SK-N-SH (cell line): ENCODE results near the gene MEF2D. TPM values are rescaled to one million over a fixed set of nuclear protein-coding genes. Genes with fewer than 3 reads are reported as not detected.

ENCODE experiments used
- CTCF ChIA-PET: fragments of 300-600, 350-600 bp; formaldehyde crosslinking; extraction: SDS; loops from one replicate; lab custom pipeline; 2021; lab: Yijun Ruan, JAX
- POLR2A ChIA-PET: fragments of 350-600 bp; sonication (Branson Sonifier 250); formaldehyde crosslinking; extraction: SDS; loops from one replicate; lab custom pipeline; 2020; ENCODE audit warnings: antibody characterized with exemption, inconsistent platforms; lab: Yijun Ruan, JAX
- DNase-seq: peaks from one replicate; pipeline ENCODE4 v3.0.0; 2012
- H2AFZ ChIP-seq: fragments of 200-600 bp; sonication (generic); 2 replicates; pipeline ENCODE4 v1.8.1; 2016; ENCODE audit warnings: antibody characterized with exemption, mild to moderate bottlenecking, low read depth
- H3F3A ChIP-seq: fragments of 200-600 bp; sonication (generic); replicated peaks from 2 replicates; pipeline ENCODE3; 2016; ENCODE audit warnings: antibody characterized with exemption, mild to moderate bottlenecking; ENCODE audit not compliant: insufficient read depth
- H3K27ac ChIP-seq, 2 experiments: fragments of 200-500 bp in 1 of 2; fragments of 200-600 bp in 1 of 2; sonication (Bioruptor generic) in 1 of 2; sonication (generic), shearing (Covaris generic) in 1 of 2; 2 replicates each; pipeline versions ENCODE4 v1.5.1 to v1.6.1; 2014 to 2016; ENCODE audit warnings: low read depth in 2 of 2, inconsistent platforms in 1 of 2, low read length in 1 of 2, mild to moderate bottlenecking in 1 of 2, mixed read lengths in 1 of 2
- H3K27me3 ChIP-seq: fragments of 200-600 bp; sonication (generic), shearing (Covaris generic); 2 replicates; pipeline ENCODE4 v1.6.1; 2016; ENCODE audit warnings: mixed run types; ENCODE audit not compliant: insufficient read depth
- H3K36me3 ChIP-seq, 2 experiments: fragments of 200-500 bp in 1 of 2; fragments of 200-600 bp in 1 of 2; sonication (Bioruptor generic) in 1 of 2; sonication (generic) in 1 of 2; replicated peaks in 1 of 2; 2 replicates each; pipeline versions ENCODE3 to v1.5.1; 2014 to 2016; ENCODE audit warnings: low read length in 1 of 2, mild to moderate bottlenecking in 1 of 2; ENCODE audit not compliant: insufficient read depth in 2 of 2, control insufficient read depth in 1 of 2
- H3K4me1 ChIP-seq, 2 experiments: fragments of 200-500 bp in 1 of 2; fragments of 200-600 bp in 1 of 2; sonication (Bioruptor generic) in 1 of 2; sonication (generic), shearing (Covaris generic) in 1 of 2; 2 replicates each; pipeline versions ENCODE4 v1.5.1 to v1.6.1; 2014 to 2016; ENCODE audit warnings: low read depth in 1 of 2, low read length in 1 of 2, mixed run types in 1 of 2; ENCODE audit not compliant: insufficient read depth in 2 of 2, control insufficient read depth in 1 of 2
- H3K4me2 ChIP-seq: fragments of 200-600 bp; sonication (generic), shearing (Covaris generic); 2 replicates; pipeline ENCODE4 v1.6.1; 2017; ENCODE audit warnings: mixed run types
- H3K4me3 ChIP-seq, 2 experiments: fragments of 200-500 bp in 1 of 2; fragments of 200-600 bp in 1 of 2; sonication (Bioruptor generic) in 1 of 2; sonication (generic), shearing (Covaris generic) in 1 of 2; 2 replicates each; pipeline versions ENCODE4 v1.5.1 to v1.8.1; 2014 to 2016; ENCODE audit warnings: low read depth in 2 of 2, inconsistent platforms in 1 of 2, low read length in 1 of 2, mild to moderate bottlenecking in 1 of 2, mixed read lengths in 1 of 2, moderate library complexity in 1 of 2
- H3K79me2 ChIP-seq: fragments of 200-600 bp; sonication (generic); 2 replicates; pipeline ENCODE4 v1.8.1; 2017; ENCODE audit warnings: mild to moderate bottlenecking; ENCODE audit not compliant: insufficient read depth
- H3K9ac ChIP-seq: fragments of 200-600 bp; sonication (generic); 2 replicates; pipeline ENCODE4 v1.6.1; 2017; ENCODE audit warnings: mixed run types
- H3K9me2 ChIP-seq: fragments of 200-600 bp; sonication (generic); 2 replicates; pipeline ENCODE4 v1.6.1; 2017; ENCODE audit warnings: mixed run types
- H3K9me3 ChIP-seq: fragments of 200-600 bp; sonication (generic); 2 replicates; pipeline ENCODE4 v1.6.1; 2017; ENCODE audit warnings: mixed run types, mild to moderate bottlenecking, moderate library complexity
- H4K20me1 ChIP-seq: fragments of 200-600 bp; sonication (generic); 2 replicates; pipeline ENCODE4 v1.6.1; 2017; ENCODE audit warnings: mild to moderate bottlenecking, mixed run types; ENCODE audit not compliant: insufficient read depth
- FOSL2 ChIP-seq: IDR thresholded peaks from 2 replicates; pipeline ENCODE4 v1.4.0; 2012; ENCODE audit warnings: low read depth, mild to moderate bottlenecking, moderate library complexity, borderline replicate concordance
- GABPA ChIP-seq: IDR thresholded peaks from 2 replicates; pipeline ENCODE4 v1.4.0; 2012; ENCODE audit warnings: low read depth, mild to moderate bottlenecking
- MXI1 ChIP-seq: IDR thresholded peaks from 2 replicates; pipeline ENCODE4 v1.6.1; 2012; ENCODE audit warnings: mild to moderate bottlenecking, low read depth, low read length, improper control_type of control experiment
- RXRA ChIP-seq: IDR thresholded peaks from 2 replicates; pipeline ENCODE4 v1.4.0; 2012; ENCODE audit warnings: low read depth, mild to moderate bottlenecking, borderline replicate concordance
- WGBS: methylation state at CpG from one replicate; pipeline ENCODE4 v1.1.6; 2017; ENCODE audit warnings: low lambda C conversion rate; 5-methylcytosine and 5-hydroxymethylcytosine counted together
- polyA plus RNA-seq, 3 experiments: library from polyadenylated mRNA; depleted of rRNA; stranded (reverse); fragments of >200 nt; gene quantifications; 2 replicates each; pipeline ENCODE4 v1.2.3, GENCODE V29; 2012
- TF ChIP-seq, protein P1 (sequence below): IDR thresholded peaks from 2 replicates; pipeline ENCODE4 v1.4.0; 2012; ENCODE audit warnings: low read depth, borderline replicate concordance
- TF ChIP-seq, protein P2 (sequence below): IDR thresholded peaks from 2 replicates; pipeline ENCODE4 v1.6.1; 2012; ENCODE audit warnings: mild to moderate bottlenecking, low read depth, low read length, moderate library complexity
- TF ChIP-seq, protein P3 (sequence below): fragments of 150-350 bp; IDR thresholded peaks from 2 replicates; pipeline ENCODE4 v1.6.1; 2017; ENCODE audit warnings: antibody characterized with exemption, low read length, low read depth, borderline replicate concordance

The MEF2D gene
- polyA plus RNA-seq, 1 of the 3 experiments (the other 2 are of a cell fraction), result 14.3 TPM

DNA sequence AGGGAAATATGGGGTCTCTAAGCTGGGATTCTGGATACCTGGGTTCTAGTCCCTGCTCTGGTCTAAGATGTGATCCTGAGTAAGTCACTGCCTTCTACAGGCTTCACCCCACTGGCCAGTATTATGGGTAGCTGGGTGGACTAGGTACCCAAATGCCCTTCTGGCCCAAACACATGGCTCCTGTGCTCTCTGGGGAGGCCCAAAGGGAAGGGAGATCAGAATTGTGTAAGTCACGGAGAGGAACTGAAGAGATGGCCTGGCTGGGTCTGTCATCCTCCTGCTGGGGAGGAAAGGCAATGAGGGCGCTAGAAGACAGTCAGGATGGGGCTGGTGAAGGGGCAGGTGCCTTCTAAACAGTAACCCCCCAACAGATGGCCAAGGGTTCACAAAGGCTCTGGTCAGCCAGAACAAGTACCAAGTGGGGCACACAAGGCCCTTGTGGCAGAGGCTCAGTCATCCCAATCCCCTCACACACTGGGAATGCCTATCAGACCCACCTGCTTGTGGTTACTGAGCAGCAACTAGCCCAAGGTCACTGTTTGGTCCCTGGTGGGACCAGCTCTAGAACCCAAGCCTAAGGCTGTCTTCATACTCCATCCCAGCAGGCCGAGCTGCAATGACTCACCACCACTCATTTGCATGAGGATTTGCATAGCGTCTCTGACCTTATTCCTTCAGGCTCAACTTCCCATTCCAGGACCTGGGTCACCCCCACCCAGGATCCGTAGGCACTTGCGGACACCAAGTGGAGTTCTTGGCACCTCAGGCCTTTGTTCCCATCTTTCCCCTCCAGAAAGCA is 9.2 kb downstream of the MEF2D start:
- H3K9ac ChIP-seq, result no peak overlapping the region

More for the DNA sequence above, 9.2 kb downstream of the MEF2D start:
- H4K20me1 ChIP-seq, result peaks cover 100% of the 10 kb centered on the region
- TF ChIP-seq FOSL2, result no peak
- TF ChIP-seq, protein P1, sequence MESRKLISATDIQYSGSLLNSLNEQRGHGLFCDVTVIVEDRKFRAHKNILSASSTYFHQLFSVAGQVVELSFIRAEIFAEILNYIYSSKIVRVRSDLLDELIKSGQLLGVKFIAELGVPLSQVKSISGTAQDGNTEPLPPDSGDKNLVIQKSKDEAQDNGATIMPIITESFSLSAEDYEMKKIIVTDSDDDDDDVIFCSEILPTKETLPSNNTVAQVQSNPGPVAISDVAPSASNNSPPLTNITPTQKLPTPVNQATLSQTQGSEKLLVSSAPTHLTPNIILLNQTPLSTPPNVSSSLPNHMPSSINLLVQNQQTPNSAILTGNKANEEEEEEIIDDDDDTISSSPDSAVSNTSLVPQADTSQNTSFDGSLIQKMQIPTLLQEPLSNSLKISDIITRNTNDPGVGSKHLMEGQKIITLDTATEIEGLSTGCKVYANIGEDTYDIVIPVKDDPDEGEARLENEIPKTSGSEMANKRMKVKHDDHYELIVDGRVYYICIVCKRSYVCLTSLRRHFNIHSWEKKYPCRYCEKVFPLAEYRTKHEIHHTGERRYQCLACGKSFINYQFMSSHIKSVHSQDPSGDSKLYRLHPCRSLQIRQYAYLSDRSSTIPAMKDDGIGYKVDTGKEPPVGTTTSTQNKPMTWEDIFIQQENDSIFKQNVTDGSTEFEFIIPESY, result no peak
- TF ChIP-seq GABPA, result no peak
- no peak for TF ChIP-seq MXI1
- TF ChIP-seq, protein P2, sequence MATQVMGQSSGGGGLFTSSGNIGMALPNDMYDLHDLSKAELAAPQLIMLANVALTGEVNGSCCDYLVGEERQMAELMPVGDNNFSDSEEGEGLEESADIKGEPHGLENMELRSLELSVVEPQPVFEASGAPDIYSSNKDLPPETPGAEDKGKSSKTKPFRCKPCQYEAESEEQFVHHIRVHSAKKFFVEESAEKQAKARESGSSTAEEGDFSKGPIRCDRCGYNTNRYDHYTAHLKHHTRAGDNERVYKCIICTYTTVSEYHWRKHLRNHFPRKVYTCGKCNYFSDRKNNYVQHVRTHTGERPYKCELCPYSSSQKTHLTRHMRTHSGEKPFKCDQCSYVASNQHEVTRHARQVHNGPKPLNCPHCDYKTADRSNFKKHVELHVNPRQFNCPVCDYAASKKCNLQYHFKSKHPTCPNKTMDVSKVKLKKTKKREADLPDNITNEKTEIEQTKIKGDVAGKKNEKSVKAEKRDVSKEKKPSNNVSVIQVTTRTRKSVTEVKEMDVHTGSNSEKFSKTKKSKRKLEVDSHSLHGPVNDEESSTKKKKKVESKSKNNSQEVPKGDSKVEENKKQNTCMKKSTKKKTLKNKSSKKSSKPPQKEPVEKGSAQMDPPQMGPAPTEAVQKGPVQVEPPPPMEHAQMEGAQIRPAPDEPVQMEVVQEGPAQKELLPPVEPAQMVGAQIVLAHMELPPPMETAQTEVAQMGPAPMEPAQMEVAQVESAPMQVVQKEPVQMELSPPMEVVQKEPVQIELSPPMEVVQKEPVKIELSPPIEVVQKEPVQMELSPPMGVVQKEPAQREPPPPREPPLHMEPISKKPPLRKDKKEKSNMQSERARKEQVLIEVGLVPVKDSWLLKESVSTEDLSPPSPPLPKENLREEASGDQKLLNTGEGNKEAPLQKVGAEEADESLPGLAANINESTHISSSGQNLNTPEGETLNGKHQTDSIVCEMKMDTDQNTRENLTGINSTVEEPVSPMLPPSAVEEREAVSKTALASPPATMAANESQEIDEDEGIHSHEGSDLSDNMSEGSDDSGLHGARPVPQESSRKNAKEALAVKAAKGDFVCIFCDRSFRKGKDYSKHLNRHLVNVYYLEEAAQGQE, result no peak
- TF ChIP-seq, protein P3, sequence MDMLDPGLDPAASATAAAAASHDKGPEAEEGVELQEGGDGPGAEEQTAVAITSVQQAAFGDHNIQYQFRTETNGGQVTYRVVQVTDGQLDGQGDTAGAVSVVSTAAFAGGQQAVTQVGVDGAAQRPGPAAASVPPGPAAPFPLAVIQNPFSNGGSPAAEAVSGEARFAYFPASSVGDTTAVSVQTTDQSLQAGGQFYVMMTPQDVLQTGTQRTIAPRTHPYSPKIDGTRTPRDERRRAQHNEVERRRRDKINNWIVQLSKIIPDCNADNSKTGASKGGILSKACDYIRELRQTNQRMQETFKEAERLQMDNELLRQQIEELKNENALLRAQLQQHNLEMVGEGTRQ, result no peak
- no peak for TF ChIP-seq RXRA
- 88% methylated on average over 6 of the region's 6 CpGs for WGBS
- ChIA-PET CTCF (interaction anchor here (1.2 to 6.2 kb wide), 5 partner anchors 9 to 168 kb away, joined by 3 to 50 read pairs (median 7); partner anchors contain the start of gene MEF2D), POLR2A (interaction anchor here (0.6 to 1.4 kb wide), 2 partner anchors 17 to 1294 kb away, joined by 3 to 5 read pairs; no protein-coding TSS in a partner anchor)
- peaks cover 34 to 72% of the 10 kb centered on the region in 2 experiments for H3K4me1 ChIP-seq
- no peak overlapping the region; the same call in 1 of the 2 replicates for H2AFZ ChIP-seq
- no peaks in the 10 kb centered on the region for H3K9me3 ChIP-seq
- peak overlapping the region in 1 of 2 experiments; percentile 35; a peak in 2 of 4 replicates for H3K27ac ChIP-seq
- peaks cover 100% of the 10 kb centered on the region for H3K79me2 ChIP-seq
- H3K36me3 ChIP-seq, result peaks cover 3 to 6% of the 10 kb centered on the region in 2 experiments
- no peaks in the 10 kb centered on the region for H3K9me2 ChIP-seq
- peak overlapping the region; percentile 69; the same call in 1 of the 2 replicates for H3K4me2 ChIP-seq
- no peaks in the 10 kb centered on the region for H3F3A ChIP-seq
- DNase-seq, result no peak
- H3K27me3 ChIP-seq, result no peaks in the 10 kb centered on the region
- H3K4me3 ChIP-seq, result 0 out of 4 replicates have a peak overlapping the region, but pooled peaks of 1 of the 2 experiments have one; percentile 1
